GM10248 (cell line): ENCODE measurements around the gene WNT2.

Experiments used
- CTCF ChIA-PET: fragments of 300-600 bp; sonication (Branson Sonifier 250); formaldehyde crosslinking; extraction: SDS; loops from one replicate; lab custom pipeline; 2021; ENCODE audit warnings: antibody characterized with exemption; lab: Yijun Ruan, JAX
- POLR2A ChIA-PET: fragments of 350-650 bp; sonication (Branson Sonifier 250); formaldehyde crosslinking; extraction: SDS; loops from one replicate; lab custom pipeline; 2020; ENCODE audit warnings: antibody characterized with exemption; lab: Yijun Ruan, JAX
- DNase-seq: peaks from one replicate; pipeline ENCODE4 v3.0.0; 2012; ENCODE audit errors: extremely low spot score
- CTCF ChIP-seq: IDR thresholded peaks from 2 replicates; pipeline ENCODE4 v1.5.1; 2012; ENCODE audit warnings: mild to moderate bottlenecking, low read depth; ENCODE audit errors: extremely low read depth, missing control alignments, control extremely low read depth

WNT2 gene

GRCh38 chr7:117273814-117274225 lies 49.0 kb downstream of the WNT2 start:
- DNase-seq: no peak
- no peak for TF ChIP-seq CTCF
- ChIA-PET CTCF (interaction anchor here (0.7 to 1.9 kb wide), 10 partner anchors 10 to 116 kb away, joined by 3 to 4 read pairs (median 3); no protein-coding TSS in a partner anchor), POLR2A (no interaction called here)

- ChIA-PET CTCF (interaction anchor here (1.1 to 1.9 kb wide), 8 partner anchors 10 to 115 kb away, joined by 3 to 4 read pairs (median 3); no protein-coding TSS in a partner anchor), POLR2A (no interaction called here)
- no peak for TF ChIP-seq CTCF
- no peak for DNase-seq
Measured at GRCh38 chr7:117273325-117273724, 49.5 kb downstream of the WNT2 start.

- TF ChIP-seq CTCF: no peak
- no peak for DNase-seq
- ChIA-PET CTCF (interaction anchor here (0.6 to 1.7 kb wide), 4 partner anchors 13 to 1014 kb away, joined by 3 to 4 read pairs (median 4); no protein-coding TSS in a partner anchor), POLR2A (no interaction called here)
Measured at GRCh38 chr7:117272017-117272759, 50.7 kb downstream of the WNT2 start.

GRCh38 chr7:117271566-117271965 lies 51.3 kb downstream of the WNT2 start:
- no peak for DNase-seq
- POLR2A ChIA-PET: no interaction called here
- CTCF ChIA-PET: no interaction called here
- TF ChIP-seq CTCF: no peak

GRCh38 chr7:117270371-117270770 lies 52.5 kb downstream of the WNT2 start:
- no peak for DNase-seq
- ChIA-PET POLR2A (no interaction called here), CTCF (no interaction called here)
- no peak for TF ChIP-seq CTCF

GRCh38 chr7:117269886-117270285 lies 53.0 kb downstream of the WNT2 start:
- ChIA-PET CTCF (no interaction called here), POLR2A (no interaction called here)
- TF ChIP-seq CTCF: no peak
- DNase-seq: no peak
